SK-N-SH (cell line): ENCODE measurements around the gene HSF4. TPM values are rescaled to one million over a fixed set of nuclear protein-coding genes. Genes with fewer than 3 reads are reported as not detected.

ENCODE experiments used
- CTCF ChIA-PET: fragments of 300-600, 350-600 bp; formaldehyde crosslinking; extraction: SDS; loops from one replicate; lab custom pipeline; 2021; lab: Yijun Ruan, JAX
- POLR2A ChIA-PET: fragments of 350-600 bp; sonication (Branson Sonifier 250); formaldehyde crosslinking; extraction: SDS; loops from one replicate; lab custom pipeline; 2020; ENCODE audit warnings: antibody characterized with exemption, inconsistent platforms; lab: Yijun Ruan, JAX
- DNase-seq: peaks from one replicate; pipeline ENCODE4 v3.0.0; 2012
- H2AFZ ChIP-seq: fragments of 200-600 bp; sonication (generic); 2 replicates; pipeline ENCODE4 v1.8.1; 2016; ENCODE audit warnings: antibody characterized with exemption, mild to moderate bottlenecking, low read depth
- H3F3A ChIP-seq: fragments of 200-600 bp; sonication (generic); replicated peaks from 2 replicates; pipeline ENCODE3; 2016; ENCODE audit warnings: antibody characterized with exemption, mild to moderate bottlenecking; ENCODE audit not compliant: insufficient read depth
- H3K27ac ChIP-seq, 2 experiments: fragments of 200-500 bp in 1 of 2; fragments of 200-600 bp in 1 of 2; sonication (Bioruptor generic) in 1 of 2; sonication (generic), shearing (Covaris generic) in 1 of 2; 2 replicates each; pipeline versions ENCODE4 v1.5.1 to v1.6.1; 2014 to 2016; ENCODE audit warnings: low read depth in 2 of 2, inconsistent platforms in 1 of 2, low read length in 1 of 2, mild to moderate bottlenecking in 1 of 2, mixed read lengths in 1 of 2
- H3K27me3 ChIP-seq: fragments of 200-600 bp; sonication (generic), shearing (Covaris generic); 2 replicates; pipeline ENCODE4 v1.6.1; 2016; ENCODE audit warnings: mixed run types; ENCODE audit not compliant: insufficient read depth
- H3K36me3 ChIP-seq, 2 experiments: fragments of 200-500 bp in 1 of 2; fragments of 200-600 bp in 1 of 2; sonication (Bioruptor generic) in 1 of 2; sonication (generic) in 1 of 2; replicated peaks in 1 of 2; 2 replicates each; pipeline versions ENCODE3 to v1.5.1; 2014 to 2016; ENCODE audit warnings: low read length in 1 of 2, mild to moderate bottlenecking in 1 of 2; ENCODE audit not compliant: insufficient read depth in 2 of 2, control insufficient read depth in 1 of 2
- H3K4me1 ChIP-seq, 2 experiments: fragments of 200-500 bp in 1 of 2; fragments of 200-600 bp in 1 of 2; sonication (Bioruptor generic) in 1 of 2; sonication (generic), shearing (Covaris generic) in 1 of 2; 2 replicates each; pipeline versions ENCODE4 v1.5.1 to v1.6.1; 2014 to 2016; ENCODE audit warnings: low read depth in 1 of 2, low read length in 1 of 2, mixed run types in 1 of 2; ENCODE audit not compliant: insufficient read depth in 2 of 2, control insufficient read depth in 1 of 2
- H3K4me2 ChIP-seq: fragments of 200-600 bp; sonication (generic), shearing (Covaris generic); 2 replicates; pipeline ENCODE4 v1.6.1; 2017; ENCODE audit warnings: mixed run types
- H3K4me3 ChIP-seq, 2 experiments: fragments of 200-500 bp in 1 of 2; fragments of 200-600 bp in 1 of 2; sonication (Bioruptor generic) in 1 of 2; sonication (generic), shearing (Covaris generic) in 1 of 2; 2 replicates each; pipeline versions ENCODE4 v1.5.1 to v1.8.1; 2014 to 2016; ENCODE audit warnings: low read depth in 2 of 2, inconsistent platforms in 1 of 2, low read length in 1 of 2, mild to moderate bottlenecking in 1 of 2, mixed read lengths in 1 of 2, moderate library complexity in 1 of 2
- H3K79me2 ChIP-seq: fragments of 200-600 bp; sonication (generic); 2 replicates; pipeline ENCODE4 v1.8.1; 2017; ENCODE audit warnings: mild to moderate bottlenecking; ENCODE audit not compliant: insufficient read depth
- H3K9ac ChIP-seq: fragments of 200-600 bp; sonication (generic); 2 replicates; pipeline ENCODE4 v1.6.1; 2017; ENCODE audit warnings: mixed run types
- H3K9me2 ChIP-seq: fragments of 200-600 bp; sonication (generic); 2 replicates; pipeline ENCODE4 v1.6.1; 2017; ENCODE audit warnings: mixed run types
- H3K9me3 ChIP-seq: fragments of 200-600 bp; sonication (generic); 2 replicates; pipeline ENCODE4 v1.6.1; 2017; ENCODE audit warnings: mixed run types, mild to moderate bottlenecking, moderate library complexity
- H4K20me1 ChIP-seq: fragments of 200-600 bp; sonication (generic); 2 replicates; pipeline ENCODE4 v1.6.1; 2017; ENCODE audit warnings: mild to moderate bottlenecking, mixed run types; ENCODE audit not compliant: insufficient read depth
- CHD2 ChIP-seq: fragments of 150-350 bp; IDR thresholded peaks from 2 replicates; pipeline ENCODE4 v1.6.1; 2018; ENCODE audit warnings: low read length; ENCODE audit not compliant: partially characterized antibody
- ELF1 ChIP-seq: IDR thresholded peaks from 2 replicates; pipeline ENCODE4 v1.4.0; 2012
- EP300 ChIP-seq, 2 experiments: IDR thresholded peaks; 2 replicates each; pipeline versions ENCODE4 v1.4.0 to v1.6.1; 2012; ENCODE audit warnings: borderline replicate concordance in 1 of 2, low read depth in 1 of 2, low read length in 1 of 2
- EZH2phosphoT487 ChIP-seq: fragments of 200-600 bp; sonication (generic); IDR thresholded peaks from 2 replicates; pipeline ENCODE4 v1.6.1; 2017; ENCODE audit warnings: low read depth, mixed run types, mild to moderate bottlenecking, antibody characterized with exemption, moderate library complexity, borderline replicate concordance
- FOXJ3 ChIP-seq: sonication (generic); formaldehyde crosslinking; IDR thresholded peaks from 2 replicates; pipeline ENCODE4 v1.5.1; 2020; ENCODE audit warnings: mild to moderate bottlenecking, missing genetic modification reagents
- GABPA ChIP-seq: IDR thresholded peaks from 2 replicates; pipeline ENCODE4 v1.4.0; 2012; ENCODE audit warnings: low read depth, mild to moderate bottlenecking
- GATA2 ChIP-seq: sonication (generic); formaldehyde crosslinking; IDR thresholded peaks from 2 replicates; pipeline ENCODE4 v1.5.0; 2020; ENCODE audit warnings: mild to moderate bottlenecking, missing genetic modification reagents
- JUND ChIP-seq: IDR thresholded peaks from 2 replicates; pipeline ENCODE4 v1.4.0; 2012
- MAX ChIP-seq: IDR thresholded peaks from 2 replicates; pipeline ENCODE4 v1.4.0; 2012; ENCODE audit warnings: low read depth
- MXI1 ChIP-seq: IDR thresholded peaks from 2 replicates; pipeline ENCODE4 v1.6.1; 2012; ENCODE audit warnings: mild to moderate bottlenecking, low read depth, low read length, improper control_type of control experiment
- NFIC ChIP-seq: IDR thresholded peaks from 2 replicates; pipeline ENCODE4 v1.4.0; 2012; ENCODE audit warnings: borderline replicate concordance
- NRF1 ChIP-seq: IDR thresholded peaks from 2 replicates; pipeline ENCODE4 v1.6.1; 2012; ENCODE audit warnings: low read depth, mild to moderate bottlenecking, low read length
- RCOR1 ChIP-seq: fragments of 150-350 bp; IDR thresholded peaks from 2 replicates; pipeline ENCODE4 v1.6.1; 2017; ENCODE audit warnings: antibody characterized with exemption, low read length
- RXRA ChIP-seq: IDR thresholded peaks from 2 replicates; pipeline ENCODE4 v1.4.0; 2012; ENCODE audit warnings: low read depth, mild to moderate bottlenecking, borderline replicate concordance
- SIN3A ChIP-seq: IDR thresholded peaks from 2 replicates; pipeline ENCODE4 v1.6.1; 2012; ENCODE audit warnings: low read depth, mild to moderate bottlenecking, low read length, moderate library complexity, borderline replicate concordance
- SMC3 ChIP-seq: IDR thresholded peaks from 2 replicates; pipeline ENCODE4 v1.6.1; 2012; ENCODE audit warnings: low read depth, low read length, improper control_type of control experiment
- TAF1 ChIP-seq: IDR thresholded peaks from 2 replicates; pipeline ENCODE4 v1.6.1; 2012; ENCODE audit warnings: low read depth, mild to moderate bottlenecking, low read length, moderate library complexity, borderline replicate concordance
- TCF12 ChIP-seq: IDR thresholded peaks from 2 replicates; pipeline ENCODE4 v1.4.0; 2012
- USF1 ChIP-seq: IDR thresholded peaks from 2 replicates; pipeline ENCODE4 v1.4.0; 2012; ENCODE audit warnings: low read depth, borderline replicate concordance
- ZBTB33 ChIP-seq: IDR thresholded peaks from 2 replicates; pipeline ENCODE4 v1.4.0; 2012; ENCODE audit warnings: low read depth, borderline replicate concordance
- WGBS: methylation state at CpG from one replicate; pipeline ENCODE4 v1.1.6; 2017; ENCODE audit warnings: low lambda C conversion rate; 5-methylcytosine and 5-hydroxymethylcytosine counted together
- polyA plus RNA-seq, 3 experiments: library from polyadenylated mRNA; depleted of rRNA; stranded (reverse); fragments of >200 nt; gene quantifications; 2 replicates each; pipeline ENCODE4 v1.2.3, GENCODE V29; 2012

HSF4 gene
- polyA plus RNA-seq, 1 of the 3 experiments (the other 2 are of a cell fraction): 33.4 TPM

GRCh38 chr16:67148221-67148620 is 16.3 kb upstream of the HSF4 start:
- Histone ChIP-seq H3K9me3 (no peaks in the 10 kb centered on the region), H3K27ac (no peak overlapping the region), H2AFZ (no peak overlapping the region), H4K20me1 (no peaks in the 10 kb centered on the region), H3K9ac (no peak overlapping the region)
- ChIA-PET POLR2A (no interaction called here), CTCF (interaction anchor here (1.1 kb wide), 1 partner anchor 194 kb away, joined by 3 read pairs; no protein-coding TSS in a partner anchor)
- TF ChIP-seq EP300 (IDR thresholded peaks at IDR 0.05; ENCODE audit: borderline replicate concordance in 1 of 2, low read depth in 1 of 2, low read length in 1 of 2): no peak
- no peak for TF ChIP-seq GATA2 (CRISPR knock-in tag)
- TF ChIP-seq MXI1: no peak
- TF ChIP-seq SMC3: no peak
- TF ChIP-seq ZBTB33: no peak
- TF ChIP-seq ELF1: no peak
- TF ChIP-seq RCOR1: no peak
- TF ChIP-seq MAX: no peak
- TF ChIP-seq TCF12: no peak
- no peak for TF ChIP-seq GABPA
- no peak for TF ChIP-seq NRF1
- no peak for TF ChIP-seq NFIC
- TF ChIP-seq USF1: no peak
- TF ChIP-seq FOXJ3: no peak
- TF ChIP-seq RXRA: no peak
- TF ChIP-seq EZH2phosphoT487: no peak
- no peak for TF ChIP-seq TAF1
- TF ChIP-seq JUND: no peak
- TF ChIP-seq SIN3A: no peak
- TF ChIP-seq CHD2: no peak
- TF ChIP-seq, all 33 proteins: peak for 0
- H3K4me3 ChIP-seq: no peak overlapping the region
- peaks cover 8% of the 10 kb centered on the region for H3F3A ChIP-seq
- H3K27me3 ChIP-seq: no peaks in the 10 kb centered on the region
- DNase-seq: no peak
- H3K4me1 ChIP-seq: peaks cover 0 to 8% of the 10 kb centered on the region in 2 experiments; a peak in 1 of 4 replicates
- H3K9me2 ChIP-seq: no peaks in the 10 kb centered on the region
- H3K79me2 ChIP-seq: no peaks in the 10 kb centered on the region
- H3K4me2 ChIP-seq: no peak overlapping the region
- 100% methylated on average over 2 of the region's 2 CpGs for WGBS
- H3K36me3 ChIP-seq: peaks cover 13 to 52% of the 10 kb centered on the region in 2 experiments
